IMR-90 (cell line): ENCODE results near the gene PHKB. TPM values are rescaled to one million over a fixed set of nuclear protein-coding genes. Genes with fewer than 3 reads are reported as not detected.
A peak's percentile ranks its signal among the peaks of the same experiment; 100 is the strongest.

ENCODE experiments used
- ATAC-seq: fragments of 200-7000 bp; cut with Tn5 transposase; 2 replicates; pipeline ENCODE4 v1.9.1; 2020; ENCODE audit warnings: low read depth, mild to moderate bottlenecking, moderate library complexity
- BruUV-seq: library from RNA; stranded (reverse); fragments of 400-500 nt; replicated peaks from 2 replicates; lab custom pipeline; 2021; lab: Mats Ljungman, UMichigan
- CTCF ChIA-PET: fragments of 300-600 bp; formaldehyde crosslinking; extraction: SDS; loops from one replicate; lab custom pipeline; 2021; ENCODE audit warnings: antibody characterized with exemption; lab: Yijun Ruan, JAX
- POLR2A ChIA-PET: fragments of 300-600 bp; sonication (Branson Sonifier 250); formaldehyde crosslinking; loops from one replicate; lab custom pipeline; 2022; ENCODE audit warnings: antibody characterized with exemption; ENCODE audit not compliant: unreplicated experiment; lab: Charles Lee
- DNase-seq: peaks from one replicate; pipeline ENCODE4 v3.0.0; 2013
- H2AFZ ChIP-seq: replicated peaks from 2 replicates; pipeline ENCODE3; 2013; ENCODE audit warnings: low read length, mild to moderate bottlenecking; ENCODE audit not compliant: poor library complexity
- H2AK5ac ChIP-seq: 2 replicates; pipeline ENCODE4 v1.6.1; 2013; ENCODE audit warnings: low read depth, low read length, inconsistent platforms
- H2AK9ac ChIP-seq: replicated peaks from 2 replicates; pipeline ENCODE3; 2013; ENCODE audit warnings: mild to moderate bottlenecking, low read depth, low read length, moderate library complexity; ENCODE audit not compliant: poor library complexity
- H2BK120ac ChIP-seq: 2 replicates; pipeline ENCODE4 v1.6.1; 2013; ENCODE audit warnings: low read depth, low read length, inconsistent platforms
- H2BK15ac ChIP-seq: 3 replicates; pipeline ENCODE4 v1.6.1; 2013; ENCODE audit warnings: low read depth, low read length, inconsistent platforms
- H2BK20ac ChIP-seq: 2 replicates; pipeline ENCODE4 v1.6.1; 2013; ENCODE audit warnings: low read depth, mild to moderate bottlenecking, inconsistent platforms, low read length, moderate library complexity
- H2BK5ac ChIP-seq: 2 replicates; pipeline ENCODE4 v1.6.1; 2013; ENCODE audit warnings: mild to moderate bottlenecking, low read depth, low read length, inconsistent platforms; ENCODE audit not compliant: poor library complexity, severe bottlenecking
- H3K14ac ChIP-seq: replicated peaks from 2 replicates; pipeline ENCODE4 v1.6.1; 2013; ENCODE audit warnings: low read depth, low read length, inconsistent platforms
- H3K18ac ChIP-seq: 2 replicates; pipeline ENCODE4 v1.6.1; 2013; ENCODE audit warnings: low read depth, low read length, control low read depth
- H3K23ac ChIP-seq: 2 replicates; pipeline ENCODE4 v1.6.1; 2013; ENCODE audit warnings: low read depth, low read length, inconsistent platforms
- H3K27ac ChIP-seq: 2 replicates; pipeline ENCODE4 v1.5.1; 2013; ENCODE audit warnings: mild to moderate bottlenecking, control low read depth, low read length; ENCODE audit not compliant: insufficient read depth
- H3K27me3 ChIP-seq: 2 replicates; pipeline ENCODE4 v1.6.1; 2013; ENCODE audit warnings: low read length; ENCODE audit not compliant: control insufficient read depth, insufficient read depth
- H3K36me3 ChIP-seq: 2 replicates; pipeline ENCODE4 v1.6.1; 2013; ENCODE audit warnings: low read length, mixed read lengths; ENCODE audit not compliant: control insufficient read depth, insufficient read depth
- H3K4ac ChIP-seq: 2 replicates; pipeline ENCODE4 v1.6.1; 2013; ENCODE audit warnings: low read depth, low read length, inconsistent platforms
- H3K4me1 ChIP-seq: 2 replicates; pipeline ENCODE4 v1.6.1; 2013; ENCODE audit warnings: low read length, mixed read lengths; ENCODE audit not compliant: control insufficient read depth, insufficient read depth
- H3K4me2 ChIP-seq: 2 replicates; pipeline ENCODE4 v1.6.1; 2013; ENCODE audit warnings: low read depth, mild to moderate bottlenecking, control low read depth, low read length, moderate library complexity
- H3K4me3 ChIP-seq: 2 replicates; pipeline ENCODE4 v1.5.1; 2013; ENCODE audit warnings: low read depth, mild to moderate bottlenecking, control low read depth, low read length, moderate library complexity; ENCODE audit not compliant: insufficient read depth
- H3K56ac ChIP-seq: 2 replicates; pipeline ENCODE4 v1.6.1; 2013; ENCODE audit warnings: low read length, inconsistent platforms; ENCODE audit not compliant: insufficient read depth; ENCODE audit errors: extremely low read depth
- H3K79me1 ChIP-seq, 2 experiments: 2 replicates each; pipeline ENCODE4 v1.6.1; 2013; ENCODE audit warnings: low read length in 2 of 2, inconsistent platforms in 1 of 2, low read depth in 1 of 2
- H3K9ac ChIP-seq: 2 replicates; pipeline ENCODE4 v1.6.1; 2013; ENCODE audit warnings: low read depth, low read length, control low read depth
- H3K9me1 ChIP-seq: 2 replicates; pipeline ENCODE4 v1.6.1; 2013; ENCODE audit warnings: low read length, inconsistent platforms; ENCODE audit not compliant: insufficient read depth
- H3K9me3 ChIP-seq: 2 replicates; pipeline ENCODE4 v1.6.1; 2013; ENCODE audit warnings: low read length; ENCODE audit not compliant: control insufficient read depth, insufficient read depth
- H4K20me1 ChIP-seq: 2 replicates; pipeline ENCODE4 v1.6.1; 2013; ENCODE audit warnings: low read length, inconsistent platforms; ENCODE audit not compliant: insufficient read depth
- H4K5ac ChIP-seq: 2 replicates; pipeline ENCODE4 v1.6.1; 2013; ENCODE audit warnings: mild to moderate bottlenecking, low read depth, low read length, control low read depth
- H4K8ac ChIP-seq, 2 experiments: 2 replicates each; pipeline ENCODE4 v1.6.1; 2013; ENCODE audit warnings: low read depth in 2 of 2, low read length in 2 of 2, control low read depth in 1 of 2, inconsistent platforms in 1 of 2
- H4K91ac ChIP-seq: 2 replicates; pipeline ENCODE4 v1.6.1; 2013; ENCODE audit warnings: low read depth, low read length, inconsistent platforms; ENCODE audit not compliant: insufficient read depth
- FOS ChIP-seq: fragments of 150-350 bp; IDR thresholded peaks from 2 replicates; pipeline ENCODE4 v1.6.1; 2016; ENCODE audit warnings: low read depth, low read length
- SMC3 ChIP-seq: fragments of 150-350 bp; IDR thresholded peaks from 2 replicates; pipeline ENCODE4 v1.6.1; 2016; ENCODE audit warnings: low read depth, mild to moderate bottlenecking, antibody characterized with exemption, low read length, moderate library complexity
- WGBS, 2 experiments: methylation state at CpG; one replicate each; pipeline versions ENCODE4 v1.1.5 to v1.1.7; 2013; ENCODE audit warnings: missing lambda C conversion rate in 2 of 2; ENCODE audit not compliant: insufficient read length in 1 of 2; ENCODE audit errors: extremely low coverage in 2 of 2; 5-methylcytosine and 5-hydroxymethylcytosine counted together
- dilution Hi-C: fragments of 300-500 bp; cut with HindIII; formaldehyde crosslinking; loops from one replicate; pipeline ENCODE4 v1.14.3; 2018; ENCODE audit warnings: low sequenced_read_pairs; ENCODE audit not compliant: unreplicated experiment
- in situ Hi-C: fragments of 300-500 bp; cut with MboI; formaldehyde crosslinking; loops from 3 replicates; pipeline ENCODE4 v1.14.3; 2019; ENCODE audit warnings: low sequenced_read_pairs, inconsistent platforms, mixed read lengths
- intact Hi-C: fragments of 100-400 bp; cut with micrococcal nuclease; formaldehyde crosslinking; loops from 2 replicates; pipeline ENCODE4 v1.10.0; 2022
- polyA plus RNA-seq, 3 experiments: library from polyadenylated mRNA; depleted of rRNA; stranded (reverse); fragments of >200 nt; gene quantifications; 2 replicates each; pipeline ENCODE4 v1.2.3, GENCODE V29; 2012; ENCODE audit warnings: low replicate concordance in 1 of 3
- total RNA-seq: library from RNA; depleted of rRNA; stranded (reverse); fragments of >200 nt; gene quantifications from 2 replicates; pipeline ENCODE4 v1.2.3, GENCODE V29; 2012

The PHKB gene
- total and polyA plus RNA-seq, 2 of the 4 experiments (the other 2 are of a cell fraction): 24.2 to 58.6 TPM

- Histone ChIP-seq H3K9ac (no peak overlapping the region), H2BK20ac (peak overlapping the region; percentile 48; the same call in 1 of the 2 replicates), H3K9me1 (peaks cover 9% of the 10 kb centered on the region), H3K23ac (no peak overlapping the region), H3K79me1 (no peaks in the 10 kb centered on the region), H3K36me3 (no peaks in the 10 kb centered on the region), H3K4me2 (no peak overlapping the region), H4K5ac (no peak overlapping the region), H3K14ac (no peak overlapping the region), H2AFZ (no peak overlapping the region), H3K4me1 (peaks cover 12% of the 10 kb centered on the region), H3K27ac (no peak overlapping the region), H2BK5ac (no peak overlapping the region), H3K4me3 (no peak overlapping the region), H2AK5ac (no peak overlapping the region), H2AK9ac (no peak overlapping the region), H3K9me3 (peaks cover 6% of the 10 kb centered on the region; the same call in 1 of the 2 replicates), H4K8ac (no peak overlapping the region), H3K56ac (no peak overlapping the region), H4K91ac (no peak overlapping the region), H4K20me1 (no peaks in the 10 kb centered on the region; the same call in 1 of the 2 replicates), H3K18ac (no peak overlapping the region), H2BK15ac (no peak overlapping the region), H2BK120ac (0 out of 2 replicates have a peak overlapping the region, but pooled peaks have one; percentile 12), H3K4ac (0 out of 2 replicates have a peak overlapping the region, but pooled peaks have one; percentile 15), H3K27me3 (no peaks in the 10 kb centered on the region)
- no peak for ATAC-seq
- intact Hi-C loops (loop anchor here (5.0 to 10.0 kb wide), 4 partner anchors 270 to 593 kb away; partner anchors contain the start of genes ITFG1, NETO2 and PHKB), in situ Hi-C loops (loop anchor here (25.0 kb wide), 1 partner anchor 427 kb away; the partner anchor contains the start of gene ABCC12), dilution Hi-C loops (no loop called here)
- BruUV-seq: no TSS peak
- no CpG with 5 or more reads among the region's 4 CpGs for WGBS, 2 experiments
- no peak for TF ChIP-seq FOS
- no peak for TF ChIP-seq SMC3
- CTCF ChIA-PET: no interaction called here
- POLR2A ChIA-PET: no interaction called here
- no peak for DNase-seq
Observed at GRCh38 chr16:47734987-47735594, 274.0 kb downstream of the PHKB start.
